CD4-positive, alpha-beta T cell (primary cell): ENCODE results near the gene SNURF. TPM values are rescaled to one million over a fixed set of nuclear protein-coding genes. Genes with fewer than 3 reads are reported as not detected.
"Not testable (repeated sequence)": the region's sequence is repeated elsewhere in the genome, so short reads cannot be mapped to it uniquely, and the experiment has no call there.

ENCODE experiments used
- ATAC-seq: fragments of 200-7000 bp; cut with Tn5 transposase; one replicate; pipeline ENCODE4 v1.10.0; 2022; ENCODE audit warnings: mild to moderate bottlenecking; ENCODE audit not compliant: poor library complexity
- CTCF ChIA-PET: fragments of 350-600 bp; sonication (Branson Sonifier 250); formaldehyde crosslinking; loops from one replicate; lab custom pipeline; 2021; ENCODE audit warnings: antibody characterized with exemption, inconsistent platforms; lab: Charles Lee
- POLR2A ChIA-PET: fragments of 350-600 bp; sonication (Branson Sonifier 250); formaldehyde crosslinking; loops from one replicate; lab custom pipeline; 2021; ENCODE audit warnings: antibody characterized with exemption, inconsistent platforms; lab: Charles Lee
- DNase-seq, 14 experiments: peaks; one replicate each; pipeline ENCODE4 v3.0.0-alpha.2; 2013 to 2020; ENCODE audit warnings: mixed read lengths in 2 of 14
- H3K27ac ChIP-seq, 2 donors: one replicate each; pipeline versions ENCODE4 v1.5.1 to v1.7.0; 2013; ENCODE audit warnings: low read length in 2 of 2, low read depth in 1 of 2, mild to moderate bottlenecking in 1 of 2
- H3K27me3 ChIP-seq, 2 experiments: 1 replicate in 1 of 2; 2 replicates in 1 of 2; pipeline versions ENCODE4 v1.6.1 to v1.7.0; 2013; ENCODE audit warnings: low read length in 2 of 2, control low read depth in 1 of 2, mild to moderate bottlenecking in 1 of 2, moderate library complexity in 1 of 2; ENCODE audit not compliant: insufficient read depth in 2 of 2, control insufficient read depth in 1 of 2
- H3K36me3 ChIP-seq: one replicate; pipeline ENCODE4 v1.6.1; 2013; ENCODE audit warnings: low read length, control low read depth; ENCODE audit not compliant: insufficient read depth
- H3K4me1 ChIP-seq: one replicate; pipeline ENCODE4 v1.6.1; 2013; ENCODE audit warnings: low read length, control low read depth; ENCODE audit not compliant: insufficient read depth
- H3K4me3 ChIP-seq: one replicate; pipeline ENCODE4 v1.5.1; 2013; ENCODE audit warnings: mild to moderate bottlenecking, low read length, moderate library complexity
- H3K9me3 ChIP-seq, 2 experiments: 1 replicate in 1 of 2; 2 replicates in 1 of 2; pipeline versions ENCODE4 v1.6.1 to v1.7.0; 2013; ENCODE audit warnings: low read length in 2 of 2, mild to moderate bottlenecking in 2 of 2, control low read depth in 1 of 2, moderate library complexity in 1 of 2; ENCODE audit not compliant: control insufficient read depth in 1 of 2, insufficient read depth in 1 of 2
- H3K27ac Mint-ChIP-seq: one replicate; pipeline ENCODE4 v1.8.0; 2020; ENCODE audit warnings: mixed read lengths
- H3K27me3 Mint-ChIP-seq: one replicate; pipeline ENCODE4 v1.8.0; 2021; ENCODE audit warnings: mixed read lengths
- H3K36me3 Mint-ChIP-seq: one replicate; pipeline ENCODE4 v1.8.0; 2021; ENCODE audit warnings: low read depth, mixed read lengths
- H3K4me1 Mint-ChIP-seq: one replicate; pipeline ENCODE4 v1.8.0; 2021; ENCODE audit warnings: low read depth, mixed read lengths
- H3K4me3 Mint-ChIP-seq: one replicate; pipeline ENCODE4 v1.8.0; 2020; ENCODE audit warnings: mild to moderate bottlenecking, mixed read lengths
- H3K9me3 Mint-ChIP-seq: one replicate; pipeline ENCODE4 v1.8.0; 2020; ENCODE audit warnings: mixed read lengths
- CTCF ChIP-seq: fragments of 200-600 bp; IDR thresholded peaks from one replicate; pipeline ENCODE4 v1.8.0; 2022; ENCODE audit warnings: antibody characterized with exemption, mild to moderate bottlenecking
- intact Hi-C, 2 experiments: fragments of 100-400 bp; cut with DNase I in 1 of 2; cut with micrococcal nuclease in 1 of 2; formaldehyde crosslinking; loops; one replicate each; pipeline versions ENCODE4 v1.15.1 to v1.9.0; 2023 to 2025; cut with DNase I, micrococcal nuclease
- total RNA-seq, 174 experiments: library from RNA in 2 of 174; stranded (reverse) in 2 of 174; gene quantifications; one replicate each; pipeline ENCODE4 v1.2.3 and lab custom pipeline; 2021 to 2026

SNURF gene
- total RNA-seq, 2 experiments from 2014 or later, result 30.1 to 44.0 TPM

- ATAC-seq (no peak), DNase-seq (no peak)
- H3K36me3 ChIP-seq, result peaks cover 68% of the 10 kb centered on the region
- no peaks in the 10 kb centered on the region for H3K27me3 ChIP-seq
- POLR2A ChIA-PET, result no interaction called here
- intact Hi-C loops, result loop anchor here in 1 of 2 experiments (5.0 kb wide), 1 partner anchor 96 kb away; no protein-coding TSS in a partner anchor
- H3K27ac ChIP-seq, result no peak overlapping the region
- Mint-ChIP-seq H3K27me3 (no peaks in the 10 kb centered on the region), H3K36me3 (peaks cover 95% of the 10 kb centered on the region), H3K4me1 (no peaks in the 10 kb centered on the region), H3K9me3 (peaks cover 16% of the 10 kb centered on the region), H3K4me3 (no peak overlapping the region), H3K27ac (no peak overlapping the region)
- H3K4me3 ChIP-seq, result no peak overlapping the region
- CTCF ChIA-PET, result no interaction called here
- no peak for TF ChIP-seq CTCF
- H3K9me3 ChIP-seq, result peaks cover 35 to 54% of the 10 kb centered on the region in 2 experiments
- H3K4me1 ChIP-seq, result no peaks in the 10 kb centered on the region
These were observed 16.3 kb downstream of the SNURF start for GRCh38 chr15:24971052-24971451.

GRCh38 chr15:24971772-24972171 is 17.0 kb downstream of the SNURF start:
- no peak for TF ChIP-seq CTCF
- Mint-ChIP-seq H3K9me3 (peaks cover 21% of the 10 kb centered on the region), H3K4me1 (no peaks in the 10 kb centered on the region), H3K36me3 (peaks cover 95% of the 10 kb centered on the region), H3K4me3 (no peak overlapping the region), H3K27me3 (no peaks in the 10 kb centered on the region), H3K27ac (no peak overlapping the region)
- peaks cover 38 to 53% of the 10 kb centered on the region in 2 experiments for H3K9me3 ChIP-seq
- no peak for DNase-seq
- H3K27ac ChIP-seq, result no peak overlapping the region
- ATAC-seq, result no peak
- POLR2A ChIA-PET, result no interaction called here
- intact Hi-C loops, result loop anchor here in 1 of 2 experiments (5.0 kb wide), 1 partner anchor 96 kb away; no protein-coding TSS in a partner anchor
- H3K36me3 ChIP-seq, result peaks cover 69% of the 10 kb centered on the region
- H3K4me1 ChIP-seq, result no peaks in the 10 kb centered on the region
- CTCF ChIA-PET, result no interaction called here
- no peak overlapping the region for H3K4me3 ChIP-seq
- no peaks in the 10 kb centered on the region for H3K27me3 ChIP-seq

DNA sequence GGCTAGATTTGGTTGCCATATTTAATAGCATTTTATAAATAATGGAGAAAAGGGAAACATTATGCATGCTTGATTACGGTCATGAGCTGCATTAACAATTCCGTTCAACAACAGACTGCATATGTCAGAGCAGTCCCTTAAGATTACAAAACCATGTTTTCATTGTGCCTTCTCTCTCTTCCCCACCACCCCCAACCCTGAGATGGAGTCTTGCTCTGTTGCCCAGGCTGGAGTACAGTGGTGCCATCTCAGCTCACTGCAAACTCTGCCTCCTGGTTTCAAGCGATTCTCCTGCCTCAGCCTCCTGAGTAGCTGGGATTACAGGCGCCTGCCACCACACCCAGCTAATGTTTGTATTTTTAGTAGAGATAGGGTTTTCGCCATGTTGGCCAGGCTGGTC is 17.9 kb downstream of the SNURF start:
- H3K27ac Mint-ChIP-seq, H3K4me1 Mint-ChIP-seq, H3K4me3 ChIP-seq, CTCF ChIA-PET, POLR2A ChIA-PET, DNase-seq, H3K27ac ChIP-seq, H3K4me3 Mint-ChIP-seq, H3K27me3 ChIP-seq, H3K4me1 ChIP-seq, H3K27me3 Mint-ChIP-seq, ATAC-seq: not testable (repeated sequence)
- H3K9me3 Mint-ChIP-seq, result peaks cover 21% of the 10 kb centered on the region
- H3K36me3 ChIP-seq, result peaks cover 71% of the 10 kb centered on the region
- intact Hi-C loops, result loop anchor here in 1 of 2 experiments (5.0 kb wide), 1 partner anchor 95 kb away; no protein-coding TSS in a partner anchor
- peaks cover 97% of the 10 kb centered on the region for H3K36me3 Mint-ChIP-seq
- H3K9me3 ChIP-seq, result peaks cover 41 to 53% of the 10 kb centered on the region in 2 experiments

- intact Hi-C loops, result no loop called here
- H3K4me1 Mint-ChIP-seq, result no peaks in the 10 kb centered on the region
- CTCF ChIA-PET, result no interaction called here
These were observed 22.1 kb downstream of the SNURF start for GRCh38 chr15:24976932-24977331.

More at GRCh38 chr15:24976932-24977331, 22.1 kb downstream of the SNURF start:
- H3K27ac Mint-ChIP-seq, result no peak overlapping the region
- Histone ChIP-seq H3K36me3 (peaks cover 75% of the 10 kb centered on the region), H3K9me3 (peaks cover 44 to 72% of the 10 kb centered on the region in 2 experiments), H3K27me3 (no peaks in the 10 kb centered on the region), H3K4me1 (no peaks in the 10 kb centered on the region), H3K4me3 (no peak overlapping the region), H3K27ac (no peak overlapping the region)
- no peak overlapping the region for H3K4me3 Mint-ChIP-seq
- H3K9me3 Mint-ChIP-seq, result peaks cover 31% of the 10 kb centered on the region
- H3K27me3 Mint-ChIP-seq, result no peaks in the 10 kb centered on the region
- H3K36me3 Mint-ChIP-seq, result peaks cover 98% of the 10 kb centered on the region
- no peak for ATAC-seq
- TF ChIP-seq CTCF, result no peak
- DNase-seq, result no peak
- POLR2A ChIA-PET, result no interaction called here
